ENCODE results near the gene SLC8A1.

DNA sequence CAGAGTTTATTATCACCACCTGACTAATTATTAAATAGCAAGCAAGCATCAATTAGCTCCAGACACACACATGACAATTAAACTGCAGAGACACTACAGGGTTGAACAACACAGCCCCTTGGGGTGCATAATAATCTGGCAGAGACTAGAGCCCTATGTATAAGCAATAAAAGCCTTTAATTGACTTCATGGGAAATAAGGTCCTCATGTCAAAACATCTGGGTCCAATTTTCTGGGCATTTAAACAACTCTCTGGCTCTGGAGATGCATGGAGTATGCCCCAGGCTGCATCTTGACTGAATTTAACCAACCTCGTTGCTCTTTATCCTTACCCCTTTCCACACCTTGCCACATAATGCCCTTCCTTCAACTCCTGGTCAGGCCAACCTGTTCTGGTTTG lies 402.1 kb downstream of the SLC8A1 start:
- TF ChIP-seq, protein P1, sequence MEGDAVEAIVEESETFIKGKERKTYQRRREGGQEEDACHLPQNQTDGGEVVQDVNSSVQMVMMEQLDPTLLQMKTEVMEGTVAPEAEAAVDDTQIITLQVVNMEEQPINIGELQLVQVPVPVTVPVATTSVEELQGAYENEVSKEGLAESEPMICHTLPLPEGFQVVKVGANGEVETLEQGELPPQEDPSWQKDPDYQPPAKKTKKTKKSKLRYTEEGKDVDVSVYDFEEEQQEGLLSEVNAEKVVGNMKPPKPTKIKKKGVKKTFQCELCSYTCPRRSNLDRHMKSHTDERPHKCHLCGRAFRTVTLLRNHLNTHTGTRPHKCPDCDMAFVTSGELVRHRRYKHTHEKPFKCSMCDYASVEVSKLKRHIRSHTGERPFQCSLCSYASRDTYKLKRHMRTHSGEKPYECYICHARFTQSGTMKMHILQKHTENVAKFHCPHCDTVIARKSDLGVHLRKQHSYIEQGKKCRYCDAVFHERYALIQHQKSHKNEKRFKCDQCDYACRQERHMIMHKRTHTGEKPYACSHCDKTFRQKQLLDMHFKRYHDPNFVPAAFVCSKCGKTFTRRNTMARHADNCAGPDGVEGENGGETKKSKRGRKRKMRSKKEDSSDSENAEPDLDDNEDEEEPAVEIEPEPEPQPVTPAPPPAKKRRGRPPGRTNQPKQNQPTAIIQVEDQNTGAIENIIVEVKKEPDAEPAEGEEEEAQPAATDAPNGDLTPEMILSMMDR (IDR thresholded peaks at IDR 0.05): no peak
- no peak for TF ChIP-seq POLR2A (IDR thresholded peaks at IDR 0.05)

All from Peyer's patch (tissue), 4 donors.